ENCODE results near the gene PRDM2.
"Not testable (repeated sequence)": the region's sequence is repeated elsewhere in the genome, so short reads cannot be mapped to it uniquely, and the experiment has no call there.

The PRDM2 gene

GRCh38 chr1:13699936-13700520 is at the start of gene PRDM2:
Gene PRDM2 (plus strand): TSS chr1:13700188. CDS start chr1:13715606, 15,418 bp downstream.
- DNase-seq (ENCODE audit: low read depth in 2 of 2), result peak; percentile 27 to 59

GRCh38 chr1:13651279-13651678 is 48.7 kb upstream of the PRDM2 start:
- DNase-seq (ENCODE audit: low read depth in 2 of 2), result no peak

GRCh38 chr1:13652238-13652637 is 47.8 kb upstream of the PRDM2 start:
- no peak for DNase-seq (ENCODE audit: low read depth in 2 of 2)

GRCh38 chr1:13661539-13661938 is 38.4 kb upstream of the PRDM2 start:
- no peak for DNase-seq (ENCODE audit: low read depth in 2 of 2)

GRCh38 chr1:13662493-13662892 is 37.5 kb upstream of the PRDM2 start:
- DNase-seq (ENCODE audit: low read depth in 2 of 2), result no peak

GRCh38 chr1:13663969-13664368 is 36.0 kb upstream of the PRDM2 start:
- DNase-seq (ENCODE audit: low read depth in 2 of 2), result no peak

- DNase-seq (ENCODE audit: low read depth in 2 of 2), result no peak
Measured at GRCh38 chr1:13664451-13664850, 35.5 kb upstream of the PRDM2 start.

- DNase-seq (ENCODE audit: low read depth in 2 of 2), result no peak
Measured at GRCh38 chr1:13666317-13666716, 33.7 kb upstream of the PRDM2 start.

- no peak for DNase-seq (ENCODE audit: low read depth in 2 of 2)
Measured at GRCh38 chr1:13667691-13668090, 32.3 kb upstream of the PRDM2 start.

GRCh38 chr1:13674377-13674776 is 25.6 kb upstream of the PRDM2 start:
- no peak for DNase-seq (ENCODE audit: low read depth in 2 of 2)

- no peak for DNase-seq (ENCODE audit: low read depth in 2 of 2)
Measured at GRCh38 chr1:13675151-13675651, 24.8 kb upstream of the PRDM2 start.

GRCh38 chr1:13677896-13678295 is 22.1 kb upstream of the PRDM2 start:
- DNase-seq (ENCODE audit: low read depth in 2 of 2), result no peak

- DNase-seq (ENCODE audit: low read depth in 2 of 2), result no peak
Measured at GRCh38 chr1:13679651-13680050, 20.3 kb upstream of the PRDM2 start.

GRCh38 chr1:13680609-13681008 is 19.4 kb upstream of the PRDM2 start:
- DNase-seq (ENCODE audit: low read depth in 2 of 2), result not testable (repeated sequence)

- no peak for DNase-seq (ENCODE audit: low read depth in 2 of 2)
Measured at GRCh38 chr1:13681921-13682320, 18.1 kb upstream of the PRDM2 start.

- no peak for DNase-seq (ENCODE audit: low read depth in 2 of 2)
Measured at GRCh38 chr1:13682444-13682843, 17.5 kb upstream of the PRDM2 start.

GRCh38 chr1:13683206-13683605 is 16.8 kb upstream of the PRDM2 start:
- DNase-seq (ENCODE audit: low read depth in 2 of 2), result no peak

GRCh38 chr1:13687151-13687715 is 12.8 kb upstream of the PRDM2 start:
- DNase-seq (ENCODE audit: low read depth in 2 of 2), result no peak

- DNase-seq (ENCODE audit: low read depth in 2 of 2), result not testable (repeated sequence)
Measured at GRCh38 chr1:13693094-13693493, 6.9 kb upstream of the PRDM2 start.

- DNase-seq (ENCODE audit: low read depth in 2 of 2), result no peak
Measured at GRCh38 chr1:13694886-13695684, 4.9 kb upstream of the PRDM2 start.

GRCh38 chr1:13697738-13698137 is 2.2 kb upstream of the PRDM2 start:
- DNase-seq (ENCODE audit: low read depth in 2 of 2), result no peak

GRCh38 chr1:13699510-13699909 is 478 bp upstream of the PRDM2 start:
- no peak for DNase-seq (ENCODE audit: low read depth in 2 of 2)
